Measurements from ENCODE around the gene KCNG2. TPM values are rescaled to one million over a fixed set of nuclear protein-coding genes. Genes with fewer than 3 reads are reported as not detected.

KCNG2 gene
- total RNA-seq, 1 donor from 2014 or later: not detected

- Mint-ChIP-seq H3K27me3 (no peaks in the 10 kb centered on the region), H3K36me3 (ENCODE audit: low read depth) (no peaks in the 10 kb centered on the region), H3K4me1 (no peaks in the 10 kb centered on the region), H3K4me3 (no peak overlapping the region), H3K9me3 (no peaks in the 10 kb centered on the region), H3K27ac (no peak overlapping the region)
- intact Hi-C loops (cut with micrococcal nuclease): no loop called here
- ChIA-PET CTCF (no interaction called here), POLR2A (no interaction called here)
- DNase-seq (no peak), ATAC-seq (ENCODE audit: low read depth) (no peak)
- TF ChIP-seq CTCF (IDR thresholded peaks at IDR 0.05): no peak
Observed at GRCh38 chr18:79868168-79868784, 70.5 kb downstream of the KCNG2 start.

- no peaks in the 10 kb centered on the region for H3K27me3 Mint-ChIP-seq
- intact Hi-C loops (cut with micrococcal nuclease): no loop called here
- no peak overlapping the region for H3K4me3 Mint-ChIP-seq
- ChIA-PET POLR2A (no interaction called here), CTCF (no interaction called here)
- H3K36me3 Mint-ChIP-seq (ENCODE audit: low read depth): no peaks in the 10 kb centered on the region
- no peak for TF ChIP-seq CTCF (IDR thresholded peaks at IDR 0.05)
- H3K4me1 Mint-ChIP-seq: no peaks in the 10 kb centered on the region
- no peaks in the 10 kb centered on the region for H3K9me3 Mint-ChIP-seq
- H3K27ac Mint-ChIP-seq: no peak overlapping the region
- ATAC-seq (ENCODE audit: low read depth) (no peak), DNase-seq (no peak)
Observed at GRCh38 chr18:79868811-79869541, 71.2 kb downstream of the KCNG2 start.

GRCh38 chr18:79869591-79870300 is 72.0 kb downstream of the KCNG2 start:
- no peak for ATAC-seq (ENCODE audit: low read depth)
- POLR2A ChIA-PET: no interaction called here

GRCh38 chr18:79870301-79871025 is 72.7 kb downstream of the KCNG2 start:
- intact Hi-C loops (cut with micrococcal nuclease): no loop called here
- ATAC-seq (ENCODE audit: low read depth): no peak
- H3K9me3 Mint-ChIP-seq: no peaks in the 10 kb centered on the region
- no peaks in the 10 kb centered on the region for H3K4me1 Mint-ChIP-seq
- ChIA-PET CTCF (no interaction called here), POLR2A (no interaction called here)
- no peak overlapping the region for H3K4me3 Mint-ChIP-seq
- no peaks in the 10 kb centered on the region for H3K27me3 Mint-ChIP-seq
- TF ChIP-seq CTCF (IDR thresholded peaks at IDR 0.05): no peak
- no peak overlapping the region for H3K27ac Mint-ChIP-seq
- DNase-seq: no peak
- H3K36me3 Mint-ChIP-seq (ENCODE audit: low read depth): no peaks in the 10 kb centered on the region

More at GRCh38 chr18:79869591-79870300, 72.0 kb downstream of the KCNG2 start:
- intact Hi-C loops (cut with micrococcal nuclease): no loop called here
- Mint-ChIP-seq H3K4me1 (no peaks in the 10 kb centered on the region), H3K27ac (no peak overlapping the region), H3K36me3 (ENCODE audit: low read depth) (no peaks in the 10 kb centered on the region), H3K9me3 (no peaks in the 10 kb centered on the region), H3K27me3 (no peaks in the 10 kb centered on the region), H3K4me3 (no peak overlapping the region)
- TF ChIP-seq CTCF (IDR thresholded peaks at IDR 0.05): no peak
- no peak for DNase-seq
- CTCF ChIA-PET: no interaction called here

GRCh38 chr18:79871026-79871390 is 73.3 kb downstream of the KCNG2 start:
- ChIA-PET POLR2A (no interaction called here), CTCF (no interaction called here)
- ATAC-seq (ENCODE audit: low read depth) (no peak), DNase-seq (no peak)
- no peak overlapping the region for H3K4me3 Mint-ChIP-seq
- no peak for TF ChIP-seq CTCF (IDR thresholded peaks at IDR 0.05)
- H3K9me3 Mint-ChIP-seq: no peaks in the 10 kb centered on the region
- H3K36me3 Mint-ChIP-seq (ENCODE audit: low read depth): no peaks in the 10 kb centered on the region
- intact Hi-C loops (cut with micrococcal nuclease): no loop called here
- H3K4me1 Mint-ChIP-seq: no peaks in the 10 kb centered on the region
- H3K27me3 Mint-ChIP-seq: no peaks in the 10 kb centered on the region
- no peak overlapping the region for H3K27ac Mint-ChIP-seq
